Motor neuron (in vitro differentiated cells): ENCODE results near the gene UST. TPM values are rescaled to one million over a fixed set of nuclear protein-coding genes. Genes with fewer than 3 reads are reported as not detected.

Experiments used
- ATAC-seq, 8 experiments: fragments of 200-7000 bp; cut with Tn5 transposase; replicated peaks in 6 of 8; 2 replicates each; pipeline ENCODE4 v1.8.0; 2021; ENCODE audit warnings: mild to moderate bottlenecking in 8 of 8, moderate library complexity in 8 of 8
- H3K27ac ChIP-seq, 2 donors: fragments of 250-450 bp; sonication (Bioruptor Pico); 2 replicates each; pipeline ENCODE4 v1.9.0; 2021; ENCODE audit warnings: antibody characterized with exemption in 2 of 2, mild to moderate bottlenecking in 2 of 2, moderate library complexity in 1 of 2
- H3K4me1 ChIP-seq, 2 donors: fragments of 250-450 bp; sonication (Bioruptor Pico); replicated peaks in 1 of 2; 2 replicates each; pipeline ENCODE4 v1.6.1; 2021; ENCODE audit warnings: antibody characterized with exemption in 2 of 2, mild to moderate bottlenecking in 2 of 2, moderate library complexity in 1 of 2
- H3K4me3 ChIP-seq, 5 donors: fragments of 250-450 bp; sonication (Bioruptor Pico); 2 replicates each; pipeline ENCODE4 v1.9.0; 2021; ENCODE audit warnings: antibody characterized with exemption in 5 of 5, mild to moderate bottlenecking in 5 of 5, moderate library complexity in 4 of 5
- WGBS, 10 experiments: fragments of 450-650 bp; shearing (Covaris generic); methylation state at CpG; one replicate each; pipeline ENCODE4 v1.0.0; 2022; 5-methylcytosine and 5-hydroxymethylcytosine counted together
- in situ Hi-C, 9 experiments: fragments of 400-800 bp; cut with MboI; loops; one replicate each; pipeline ENCODE4 v1.15.0; 2021; ENCODE audit warnings: low sequenced_read_pairs in 9 of 9, low pct_unique_long_range_greater_than_20kb in 2 of 9; ENCODE audit not compliant: unreplicated experiment in 9 of 9
- total RNA-seq, 8 experiments: library from RNA; unstranded; fragments of 300-600 nt; gene quantifications; 2 replicates each; pipeline versions ENCODE4 v1.2.3 to v1.2.4, GENCODE V29; 2022

UST gene
- total RNA-seq, 8 experiments from 2014 or later = 5.2 to 22.9 (median 7.8) TPM

DNA sequence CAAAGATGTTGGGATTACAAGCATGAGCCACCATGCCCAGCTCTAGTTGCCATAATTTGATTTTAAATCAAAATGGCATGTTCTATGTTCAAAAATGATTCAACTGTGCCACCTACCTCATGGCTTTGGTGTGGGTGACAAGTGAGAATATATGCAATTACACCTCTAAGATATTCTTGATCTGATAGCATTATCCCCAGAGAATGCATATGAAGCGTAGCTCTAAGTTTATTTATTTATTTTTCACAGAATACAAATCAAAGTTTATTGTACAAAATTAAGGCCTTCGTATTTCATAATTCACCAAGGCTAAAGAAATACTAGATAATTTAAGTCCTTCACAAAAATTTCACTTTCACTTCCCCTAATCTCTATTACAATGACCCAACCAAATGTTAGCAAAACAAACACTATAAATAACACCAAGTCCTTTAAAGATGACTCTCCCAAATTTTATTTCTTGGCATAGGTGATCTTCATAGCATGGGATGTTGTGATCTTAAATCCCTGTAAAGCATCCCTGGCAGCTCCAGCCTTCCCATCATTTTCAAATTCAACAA, 364.8 kb downstream of the UST start:
- in situ Hi-C loops = no loop called here
- peaks cover 0 to 7% of the 10 kb centered on the region in 2 donors for H3K4me1 ChIP-seq
- H3K4me3 ChIP-seq = no peak overlapping the region
- H3K27ac ChIP-seq = no peak overlapping the region
- 46 to 100% (median 76%) methylated on average over 1 to 2 of the region's 2 CpGs for WGBS, 10 experiments
- ATAC-seq = no peak

DNA sequence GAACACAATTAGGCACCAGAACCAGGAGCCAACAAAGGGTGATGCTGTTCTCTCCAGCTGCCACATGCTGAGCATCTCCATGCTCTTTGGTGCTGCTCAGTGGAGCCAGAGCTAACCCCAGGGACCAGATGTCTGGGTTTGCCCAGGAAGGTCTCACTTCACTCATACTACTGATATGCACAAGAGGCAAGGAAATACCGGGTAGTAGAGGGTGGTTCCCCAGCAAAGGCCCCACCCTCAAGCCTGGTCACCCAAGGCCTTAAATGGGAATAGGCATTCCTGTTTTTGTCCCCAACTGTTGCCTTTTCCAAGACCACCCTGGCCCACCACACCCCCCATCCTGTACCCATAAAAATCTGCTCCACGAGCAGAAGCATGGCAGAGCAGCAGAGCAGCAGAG, 366.1 kb downstream of the UST start:
- in situ Hi-C loops = no loop called here

DNA sequence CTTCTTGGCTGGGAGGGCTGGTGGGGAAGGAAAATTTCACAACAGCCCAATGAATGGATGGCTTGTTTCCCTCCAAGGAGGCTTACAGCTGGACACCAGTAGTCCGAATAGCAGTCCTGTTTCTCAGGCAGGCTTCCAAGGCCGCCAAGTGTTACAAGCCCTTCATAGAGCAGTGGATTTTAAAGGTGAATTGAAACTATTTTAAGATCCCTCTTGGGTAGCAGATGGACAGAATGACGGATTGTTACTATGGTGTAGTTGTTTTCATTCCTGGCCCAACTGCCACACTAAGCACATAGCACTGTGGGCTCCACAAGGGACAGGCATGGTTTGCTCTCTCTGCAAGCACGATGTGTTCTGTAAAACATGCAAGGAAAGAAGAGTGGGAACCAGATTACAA, 367.3 kb downstream of the UST start:
- ATAC-seq = peak in 1 of 8 experiments; percentile 39
- H3K27ac ChIP-seq = no peak overlapping the region
- no peak overlapping the region for H3K4me3 ChIP-seq
- in situ Hi-C loops = no loop called here
- H3K4me1 ChIP-seq = no peaks in the 10 kb centered on the region
- 60 to 91% (median 77%) methylated on average over 1 to 4 of the region's 4 CpGs; no CpG with 5 or more reads in 1 of the 10 experiments for WGBS, 10 experiments

More for the DNA sequence above, 366.1 kb downstream of the UST start:
- Histone ChIP-seq H3K27ac (no peak overlapping the region), H3K4me3 (no peak overlapping the region), H3K4me1 (peaks cover 0 to 6% of the 10 kb centered on the region in 2 donors)
- ATAC-seq = peak in 2 of 8 experiments; percentile 37 to 74
- 0 to 100% (median 90%) methylated on average over 1 to 2 of the region's 2 CpGs; no CpG with 5 or more reads in 7 of the 10 experiments for WGBS, 10 experiments

- H3K27ac ChIP-seq = no peak overlapping the region
- 18 to 100% (median 56%) methylated on average over 1 to 3 of the region's 3 CpGs; no CpG with 5 or more reads in 2 of the 10 experiments for WGBS, 10 experiments
- in situ Hi-C loops = no loop called here
- no peak overlapping the region for H3K4me3 ChIP-seq
- ATAC-seq = no peak
- no peaks in the 10 kb centered on the region for H3K4me1 ChIP-seq
Observed at GRCh38 chr6:149118737-149119653, 372.2 kb downstream of the UST start.

DNA sequence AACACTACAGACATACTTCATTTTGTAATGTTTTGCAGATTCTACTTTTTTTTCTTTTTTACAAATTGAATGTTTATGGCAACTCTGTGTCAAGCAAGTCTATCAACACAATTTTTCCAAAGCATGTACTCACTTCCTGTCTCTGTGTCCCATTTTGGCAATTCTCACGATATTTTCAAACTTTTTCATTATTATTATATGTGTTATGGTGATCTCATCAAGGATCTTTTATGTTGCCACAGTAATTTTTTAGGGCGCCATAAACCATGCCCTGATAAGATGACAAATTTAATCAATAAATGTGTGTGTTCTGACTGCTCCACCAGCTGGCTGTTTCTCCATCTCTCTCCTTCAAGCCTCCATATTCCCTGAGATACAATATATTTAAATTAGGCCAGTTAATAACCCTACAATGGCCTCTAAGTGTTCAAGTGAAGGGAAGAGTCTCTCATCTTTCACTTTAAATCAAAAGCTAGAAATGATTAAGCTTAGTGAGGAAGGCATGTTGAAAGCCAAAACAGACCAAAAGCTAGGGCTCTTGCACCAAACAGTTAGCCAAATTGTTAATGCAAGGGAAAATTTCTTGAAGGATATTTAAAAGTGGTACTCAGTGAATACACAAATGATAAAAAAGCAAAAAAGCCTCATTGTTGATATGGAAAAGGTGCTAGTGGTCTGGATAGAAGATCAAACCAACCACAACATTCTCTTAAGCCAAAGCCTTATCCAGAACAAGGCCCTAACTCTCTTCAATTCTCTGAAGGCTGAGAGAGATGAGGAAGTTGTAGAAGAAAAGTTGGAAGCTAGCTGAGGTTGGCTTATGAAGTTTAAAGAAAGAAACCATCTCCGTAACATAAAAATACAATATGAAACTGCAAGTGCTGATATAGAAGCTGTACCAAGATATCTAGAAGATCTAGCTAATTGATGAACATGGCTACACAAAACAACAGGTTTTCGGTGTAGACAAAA, 376.3 kb downstream of the UST start:
- H3K27ac ChIP-seq = no peak overlapping the region
- H3K4me1 ChIP-seq = no peaks in the 10 kb centered on the region
- no peak for ATAC-seq
- in situ Hi-C loops = no loop called here
- 11 to 100% (median 63%) methylated on average over 1 to 4 of the region's 4 CpGs for WGBS, 10 experiments
- no peak overlapping the region for H3K4me3 ChIP-seq

DNA sequence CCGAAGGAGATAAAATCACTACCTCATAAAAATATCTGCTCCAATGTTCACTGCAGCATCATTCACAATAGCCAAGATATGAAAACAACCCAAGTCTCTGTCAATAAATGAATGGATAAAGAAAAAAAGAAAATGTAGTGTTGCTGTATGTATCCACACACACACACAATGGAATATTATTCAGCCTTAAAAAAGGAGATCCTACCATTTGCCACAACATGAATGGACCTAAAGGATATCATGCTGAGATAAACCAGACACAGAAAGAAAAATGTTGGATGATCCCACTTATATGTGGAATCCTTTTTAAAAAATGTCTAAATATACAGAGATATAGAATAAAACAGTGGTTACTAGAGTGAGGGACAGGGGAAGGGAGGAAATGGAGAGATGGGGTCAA, 378.5 kb downstream of the UST start:
- 60 to 100% (median 91%) methylated on average over 1 of the region's 1 CpG; no CpG with 5 or more reads in 3 of the 10 experiments for WGBS, 10 experiments

More for the DNA sequence above, 378.5 kb downstream of the UST start:
- ATAC-seq = no peak
- in situ Hi-C loops = no loop called here
- no peak overlapping the region for H3K27ac ChIP-seq
- H3K4me1 ChIP-seq = no peaks in the 10 kb centered on the region
- H3K4me3 ChIP-seq = no peak overlapping the region
